KMS-11 (cell line): ENCODE data around the gene PRPS1.
"Not testable (repeated sequence)": the region's sequence is repeated elsewhere in the genome, so short reads cannot be mapped to it uniquely, and the experiment has no call there.

Experiments used
- H2AFZ ChIP-seq: fragments of 200-600 bp; sonication (generic); 2 replicates; pipeline ENCODE4 v1.6.1; 2016; ENCODE audit warnings: antibody characterized with exemption, mixed run types, low read depth
- H3K27ac ChIP-seq: fragments of 200-600 bp; sonication (generic); 2 replicates; pipeline ENCODE4 v1.6.1; 2016; ENCODE audit warnings: mild to moderate bottlenecking, mixed run types
- H3K27me3 ChIP-seq: fragments of 200-600 bp; sonication (generic); 2 replicates; pipeline ENCODE4 v1.6.1; 2017; ENCODE audit warnings: mild to moderate bottlenecking, low read depth, mixed run types, moderate library complexity; ENCODE audit not compliant: insufficient read depth
- H3K36me3 ChIP-seq: fragments of 200-600 bp; sonication (generic); 2 replicates; pipeline ENCODE4 v1.6.1; 2017; ENCODE audit warnings: mild to moderate bottlenecking, mixed run types; ENCODE audit not compliant: insufficient read depth
- H3K4me1 ChIP-seq: fragments of 200-600 bp; sonication (generic); 2 replicates; pipeline ENCODE4 v1.6.1; 2016; ENCODE audit warnings: mild to moderate bottlenecking, low read depth, mixed run types; ENCODE audit not compliant: poor library complexity, severe bottlenecking
- H3K4me2 ChIP-seq: fragments of 200-600 bp; sonication (generic); 2 replicates; pipeline ENCODE4 v1.7.0; 2016; ENCODE audit warnings: mild to moderate bottlenecking, mixed run types
- H3K4me3 ChIP-seq: fragments of 200-600 bp; sonication (generic); IDR thresholded peaks from 2 replicates; pipeline ENCODE4 v1.6.1; 2017; ENCODE audit warnings: low read depth, low read length, mixed read lengths; ENCODE audit not compliant: insufficient read depth
- H3K79me2 ChIP-seq: fragments of 200-600 bp; sonication (generic); 2 replicates; pipeline ENCODE4 v1.6.1; 2016; ENCODE audit warnings: low read depth, mixed run types; ENCODE audit not compliant: insufficient read depth
- H3K9ac ChIP-seq: fragments of 200-600 bp; sonication (generic); 2 replicates; pipeline ENCODE4 v1.6.1; 2016; ENCODE audit warnings: mild to moderate bottlenecking, mixed run types
- H4K20me1 ChIP-seq: fragments of 200-600 bp; sonication (generic); 2 replicates; pipeline ENCODE4 v1.6.1; 2016; ENCODE audit warnings: mild to moderate bottlenecking, mixed run types; ENCODE audit not compliant: insufficient read depth
- TF ChIP-seq, protein P1 (sequence below): fragments of 200-600 bp; sonication (generic); conservative IDR thresholded peaks from 2 replicates; pipeline ENCODE4 v1.6.1; 2017; ENCODE audit warnings: low read depth, mild to moderate bottlenecking, antibody characterized with exemption, low read length, moderate library complexity, mixed read lengths

PRPS1 gene

DNA sequence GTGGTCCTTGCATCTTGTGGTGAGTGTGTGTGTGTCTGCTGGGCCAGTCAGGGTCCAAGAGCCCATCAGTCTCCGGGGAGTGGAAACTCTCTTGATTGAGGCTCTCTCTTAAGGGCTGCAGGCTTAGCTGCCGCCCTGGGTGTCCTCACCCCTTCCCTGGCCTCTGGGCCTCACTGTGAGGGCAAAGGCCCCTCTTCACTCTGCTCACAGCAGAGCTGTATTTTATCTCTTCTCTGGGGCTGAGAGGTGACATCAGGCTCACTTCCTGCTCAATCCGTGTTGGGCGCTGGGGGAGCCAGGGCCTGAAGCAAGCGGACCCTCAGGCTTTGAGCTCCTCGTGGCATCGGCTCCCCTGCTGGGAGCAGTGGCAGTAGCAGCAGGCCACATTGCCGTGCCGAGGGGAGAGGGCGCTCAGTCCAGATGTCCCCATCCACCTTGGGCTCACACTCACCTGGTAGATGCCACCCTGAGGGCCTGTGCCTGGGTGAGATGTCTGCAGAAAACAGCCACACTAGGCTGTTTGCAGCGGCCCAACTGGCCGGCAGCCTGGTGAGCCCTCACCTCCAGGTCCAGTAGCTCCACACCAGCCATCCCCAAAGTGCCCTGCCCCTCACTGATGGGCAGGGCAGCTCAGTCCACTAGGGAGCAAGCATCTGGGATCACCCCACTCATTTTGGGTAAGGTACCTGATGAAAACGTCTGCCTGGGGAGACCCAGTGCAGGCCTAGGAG is 24.7 kb upstream of the PRPS1 start:
- Histone ChIP-seq H3K27me3 (no peaks in the 10 kb centered on the region), H3K9ac (no peak overlapping the region), H3K27ac (no peak overlapping the region), H2AFZ (no peak overlapping the region), H3K4me2 (no peak overlapping the region), H4K20me1 (no peaks in the 10 kb centered on the region), H3K79me2 (no peaks in the 10 kb centered on the region), H3K4me1 (no peaks in the 10 kb centered on the region), H3K36me3 (no peaks in the 10 kb centered on the region), H3K4me3 (no peak overlapping the region)
- TF ChIP-seq, protein P1, sequence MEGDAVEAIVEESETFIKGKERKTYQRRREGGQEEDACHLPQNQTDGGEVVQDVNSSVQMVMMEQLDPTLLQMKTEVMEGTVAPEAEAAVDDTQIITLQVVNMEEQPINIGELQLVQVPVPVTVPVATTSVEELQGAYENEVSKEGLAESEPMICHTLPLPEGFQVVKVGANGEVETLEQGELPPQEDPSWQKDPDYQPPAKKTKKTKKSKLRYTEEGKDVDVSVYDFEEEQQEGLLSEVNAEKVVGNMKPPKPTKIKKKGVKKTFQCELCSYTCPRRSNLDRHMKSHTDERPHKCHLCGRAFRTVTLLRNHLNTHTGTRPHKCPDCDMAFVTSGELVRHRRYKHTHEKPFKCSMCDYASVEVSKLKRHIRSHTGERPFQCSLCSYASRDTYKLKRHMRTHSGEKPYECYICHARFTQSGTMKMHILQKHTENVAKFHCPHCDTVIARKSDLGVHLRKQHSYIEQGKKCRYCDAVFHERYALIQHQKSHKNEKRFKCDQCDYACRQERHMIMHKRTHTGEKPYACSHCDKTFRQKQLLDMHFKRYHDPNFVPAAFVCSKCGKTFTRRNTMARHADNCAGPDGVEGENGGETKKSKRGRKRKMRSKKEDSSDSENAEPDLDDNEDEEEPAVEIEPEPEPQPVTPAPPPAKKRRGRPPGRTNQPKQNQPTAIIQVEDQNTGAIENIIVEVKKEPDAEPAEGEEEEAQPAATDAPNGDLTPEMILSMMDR: no peak

DNA sequence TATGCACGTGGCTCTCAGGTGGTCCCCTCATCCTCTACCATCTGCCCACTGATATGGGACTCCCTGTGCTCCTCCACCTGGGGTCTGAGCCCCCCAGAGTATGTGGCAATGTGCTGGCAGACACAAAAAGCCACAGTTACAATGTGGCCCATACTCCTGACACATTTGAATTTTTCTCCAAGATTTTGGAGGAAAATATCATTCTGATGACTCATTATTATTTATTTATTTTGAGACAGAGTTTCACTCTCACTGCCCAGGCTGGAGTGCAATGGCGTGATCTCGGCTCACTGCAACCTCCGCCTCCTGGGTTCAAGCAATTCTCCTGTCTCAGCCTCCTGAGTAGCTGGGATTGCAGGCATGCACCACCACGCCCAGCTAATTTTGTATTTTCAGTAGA is 19.2 kb upstream of the PRPS1 start:
- H3K9ac ChIP-seq, H3K79me2 ChIP-seq, H3K27me3 ChIP-seq, H3K36me3 ChIP-seq, H3K4me3 ChIP-seq, H4K20me1 ChIP-seq, H2AFZ ChIP-seq, H3K4me1 ChIP-seq, H3K27ac ChIP-seq, H3K4me2 ChIP-seq: not testable (repeated sequence)

DNA sequence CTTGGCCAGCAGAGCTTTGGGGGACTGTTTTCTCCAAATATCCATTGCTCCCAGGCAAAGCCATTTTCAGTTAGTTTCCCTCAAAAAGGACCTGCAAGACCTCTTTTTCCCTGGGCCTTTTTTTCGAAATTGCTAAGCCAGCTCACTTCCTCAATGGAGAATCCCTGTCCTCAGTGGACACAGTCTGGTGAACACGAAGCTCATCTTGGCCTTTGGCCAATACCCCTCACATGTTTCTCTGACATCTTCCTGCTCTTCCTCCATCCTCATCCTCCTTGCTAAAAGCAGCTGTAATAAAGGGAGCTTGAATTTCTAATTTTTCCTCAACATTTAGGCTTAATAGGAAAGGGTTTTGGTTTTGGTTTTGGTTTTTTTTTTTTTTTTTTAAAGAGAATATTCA is 17.6 kb upstream of the PRPS1 start:
- TF ChIP-seq, protein P1: no peak
- Histone ChIP-seq H3K4me3 (no peak overlapping the region), H3K4me2 (no peak overlapping the region), H3K27me3 (no peaks in the 10 kb centered on the region), H3K4me1 (no peaks in the 10 kb centered on the region), H3K36me3 (no peaks in the 10 kb centered on the region), H3K27ac (no peak overlapping the region), H4K20me1 (no peaks in the 10 kb centered on the region), H3K9ac (no peak overlapping the region), H2AFZ (no peak overlapping the region), H3K79me2 (no peaks in the 10 kb centered on the region)

DNA sequence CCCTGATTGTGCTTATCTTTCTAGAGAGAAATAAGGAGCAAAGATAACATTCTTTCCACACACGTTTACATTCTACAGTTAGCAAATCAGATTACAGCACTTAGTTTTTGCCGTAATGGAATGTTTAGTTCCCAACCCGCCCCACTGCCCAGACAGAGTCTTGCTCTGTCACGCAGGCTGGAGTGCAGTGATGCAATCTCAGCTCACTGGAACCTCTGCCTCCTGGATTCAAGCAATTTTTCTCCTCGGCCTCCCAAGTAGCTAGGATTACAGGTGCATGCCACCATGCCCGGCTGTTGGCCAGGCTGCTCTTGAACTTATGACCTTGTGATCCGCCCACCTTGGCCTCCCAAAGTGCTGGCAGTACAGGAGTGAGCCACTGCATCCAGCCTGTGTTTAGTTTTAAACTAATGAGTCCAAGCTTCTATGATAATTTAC is 8.4 kb upstream of the PRPS1 start:
- no peaks in the 10 kb centered on the region for H3K79me2 ChIP-seq
- H4K20me1 ChIP-seq: no peaks in the 10 kb centered on the region
- no peaks in the 10 kb centered on the region for H3K4me1 ChIP-seq
- no peak overlapping the region for H3K9ac ChIP-seq
- no peaks in the 10 kb centered on the region for H3K36me3 ChIP-seq
- H3K27me3 ChIP-seq: no peaks in the 10 kb centered on the region
- no peak overlapping the region for H3K4me3 ChIP-seq
- TF ChIP-seq, protein P1: no peak
- no peak overlapping the region for H3K27ac ChIP-seq
- H2AFZ ChIP-seq: no peak overlapping the region
- no peak overlapping the region for H3K4me2 ChIP-seq

DNA sequence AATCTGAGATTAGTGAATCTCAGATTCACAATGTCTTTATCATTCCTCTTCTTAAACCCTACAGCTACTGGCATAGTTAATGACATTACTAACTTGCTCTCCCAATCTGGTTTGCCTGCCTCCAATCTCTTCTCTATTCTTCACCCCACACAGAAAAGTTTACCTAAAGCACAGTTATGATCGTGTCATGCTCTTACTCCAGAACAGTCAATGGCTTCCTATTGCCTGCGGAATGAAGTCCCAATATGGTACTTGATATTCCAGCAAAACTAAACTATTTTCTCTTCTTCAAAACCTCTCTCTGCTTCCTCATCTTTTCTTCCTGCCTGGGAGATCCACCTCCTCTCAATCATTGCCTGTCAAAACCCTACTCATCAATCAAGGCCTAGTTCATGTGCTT is 3.4 kb upstream of the PRPS1 start:
- H3K9ac ChIP-seq: no peak overlapping the region
- no peaks in the 10 kb centered on the region for H3K36me3 ChIP-seq
- no peak overlapping the region for H2AFZ ChIP-seq
- H4K20me1 ChIP-seq: 0 out of 2 replicates have a peak, but pooled peaks cover 3% of the 10 kb centered on the region
- peaks cover 14% of the 10 kb centered on the region for H3K79me2 ChIP-seq
- H3K27me3 ChIP-seq: no peaks in the 10 kb centered on the region
- peaks cover 8% of the 10 kb centered on the region for H3K4me1 ChIP-seq
- no peak overlapping the region for H3K4me2 ChIP-seq
- TF ChIP-seq, protein P1: no peak
- H3K4me3 ChIP-seq: no peak overlapping the region
- H3K27ac ChIP-seq: no peak overlapping the region
